GM21717 (cell line): ENCODE measurements around the gene DCDC2C.
"Not testable (repeated sequence)": the region's sequence is repeated elsewhere in the genome, so short reads cannot be mapped to it uniquely, and the experiment has no call there.

Experiments
- ATAC-seq: cut with Tn5 transposase; IDR thresholded peaks from one replicate; pipeline ENCODE4 v1.9.1; 2021; ENCODE audit warnings: mild to moderate bottlenecking, moderate library complexity; ENCODE audit not compliant: unreplicated experiment

The DCDC2C gene

DNA sequence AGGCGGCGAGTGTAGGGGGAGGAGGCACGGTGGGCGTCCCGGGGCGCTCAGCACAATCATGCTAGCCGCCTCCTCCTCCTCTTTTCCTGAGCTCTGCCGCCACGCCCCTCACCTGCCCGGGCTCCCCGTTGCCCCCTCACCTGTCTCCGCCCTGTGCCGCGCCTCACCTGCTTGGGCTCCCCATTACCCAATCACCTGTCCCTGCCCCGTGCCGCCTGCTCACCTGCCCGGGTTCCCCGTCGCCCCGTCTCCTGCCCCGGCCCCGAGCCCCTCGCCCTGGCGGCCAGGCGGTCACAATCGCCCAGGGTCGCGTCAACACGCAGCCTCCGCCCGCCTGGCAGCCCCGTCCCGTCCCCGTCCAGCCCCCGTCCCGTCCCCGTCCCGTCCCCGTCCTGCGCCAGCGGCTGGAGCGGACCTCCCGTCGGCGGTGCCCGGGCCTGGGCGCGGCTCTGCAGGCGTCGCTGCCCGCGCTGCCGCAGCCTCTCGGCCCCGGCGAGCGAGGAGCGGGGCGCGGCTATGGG is at the start of gene DCDC2C:
DCDC2C (plus strand) TSS at position 340 of the 521 bp plus-strand sequence; CDS start at position 517, 177 bp downstream.
- no peak for ATAC-seq

DNA sequence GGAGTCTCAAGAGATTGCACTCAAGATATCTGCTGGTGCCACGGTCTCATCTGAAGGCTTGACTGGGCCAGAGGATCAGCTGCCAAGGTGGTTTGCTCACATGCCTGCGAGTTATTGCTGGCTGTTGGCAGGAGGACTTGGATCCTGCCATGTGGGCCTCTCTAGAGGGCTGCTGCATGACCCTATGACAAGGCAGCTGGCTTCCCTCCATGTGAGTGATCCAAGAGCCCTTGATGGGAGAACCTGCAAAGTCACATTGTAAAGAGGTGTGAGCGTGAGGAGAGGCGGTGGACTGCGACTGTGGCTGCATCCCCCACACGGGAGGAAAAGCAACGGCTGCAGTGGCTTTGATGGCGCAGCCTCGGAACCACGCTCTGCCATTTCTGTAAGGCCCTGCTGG is 49.4 kb upstream of the DCDC2C start:
- no peak for ATAC-seq

DNA sequence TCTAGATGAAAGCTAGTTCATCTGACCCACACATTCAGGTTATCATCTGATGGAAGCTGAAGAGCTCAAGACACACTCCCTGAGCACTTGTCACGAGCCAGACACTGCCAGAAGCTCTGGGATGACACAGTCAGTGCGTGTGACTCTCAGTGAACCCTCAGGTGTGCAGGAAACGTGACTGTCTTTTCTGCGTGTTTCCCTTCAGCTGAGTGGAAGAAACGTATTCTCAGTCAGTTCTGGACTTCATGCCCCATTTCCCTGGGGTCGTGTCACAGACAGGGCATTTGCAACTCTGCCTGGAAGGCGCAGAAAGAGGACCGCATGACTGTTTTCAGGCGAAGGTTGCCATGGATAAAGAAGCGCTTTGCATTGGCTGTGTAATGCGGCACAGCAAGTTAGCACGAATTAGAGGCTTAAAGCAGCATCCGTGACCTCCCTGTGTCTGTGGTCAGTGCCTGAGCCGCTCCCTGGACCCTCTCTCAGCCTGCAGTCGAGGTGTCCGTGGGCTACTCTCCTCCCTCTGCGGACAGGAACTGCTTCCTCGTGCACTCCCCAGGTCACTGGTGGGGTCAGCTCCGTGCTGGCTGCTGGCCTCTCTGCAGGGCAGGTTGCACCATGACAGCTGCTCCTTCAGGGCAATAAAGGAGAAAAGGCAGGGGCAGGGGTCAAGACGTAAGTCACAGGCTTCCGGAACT is 48.7 kb upstream of the DCDC2C start:
- ATAC-seq = no peak

DNA sequence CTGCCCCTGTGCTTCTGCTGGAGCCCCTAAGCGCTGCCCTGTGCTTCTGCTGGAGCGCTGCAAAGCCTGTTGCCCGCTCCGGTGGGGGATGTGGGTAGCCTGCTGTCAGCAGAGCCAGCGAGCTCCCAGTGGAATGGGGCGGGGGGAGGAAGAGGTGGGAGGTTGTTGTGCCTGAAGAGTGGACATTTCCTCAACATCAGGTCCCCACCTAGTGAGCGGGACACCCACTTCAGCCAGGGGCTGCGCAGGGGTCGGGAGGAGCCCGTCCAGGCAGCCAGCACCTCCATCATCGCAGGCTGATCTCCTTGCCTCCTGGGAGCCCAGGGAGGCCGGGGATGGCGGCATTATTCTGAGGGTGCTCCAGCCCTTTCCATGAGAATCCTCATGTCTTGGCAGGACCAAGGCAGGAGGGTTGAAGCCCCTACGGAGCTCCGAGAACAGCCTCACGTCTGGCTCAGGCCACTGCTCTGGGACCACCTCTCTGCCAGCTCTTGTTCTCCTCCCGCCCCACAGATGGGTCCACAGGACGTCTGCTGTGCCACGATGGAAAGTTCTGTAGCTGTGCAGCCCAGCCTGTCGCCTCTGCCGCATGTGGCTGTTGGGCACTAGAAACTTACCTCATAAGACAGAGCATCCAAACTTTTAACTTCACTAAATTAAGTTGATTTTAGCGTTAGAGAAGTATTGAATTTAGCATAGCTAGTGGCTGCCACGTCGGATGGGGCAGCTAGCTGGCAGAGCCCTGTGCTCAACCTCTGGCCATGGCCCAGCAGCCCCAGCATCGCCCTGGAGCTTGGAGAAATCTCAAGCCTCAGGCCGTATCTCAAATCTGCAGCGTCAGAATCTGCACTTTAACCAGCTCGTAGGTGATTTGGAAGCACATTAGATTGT is 47.3 kb upstream of the DCDC2C start:
- ATAC-seq = no peak

- no peak for ATAC-seq
These were observed 46.3 kb upstream of the DCDC2C start for GRCh38 chr2:3656762-3657721.

- no peak for ATAC-seq
These were observed 45.5 kb upstream of the DCDC2C start, which contains the start of gene ALLC for GRCh38 chr2:3657881-3658280. TSS of gene ALLC (plus strand) at chr2:3658200. CDS start at chr2:3671158, 12,958 bp downstream.

- no peak for ATAC-seq
These were observed 43.6 kb upstream of the DCDC2C start for GRCh38 chr2:3659447-3660432.

- not testable (repeated sequence) for ATAC-seq
These were observed 42.7 kb upstream of the DCDC2C start for GRCh38 chr2:3660640-3661039.

GRCh38 chr2:3661149-3661660 is 42.2 kb upstream of the DCDC2C start:
- no peak for ATAC-seq

DNA sequence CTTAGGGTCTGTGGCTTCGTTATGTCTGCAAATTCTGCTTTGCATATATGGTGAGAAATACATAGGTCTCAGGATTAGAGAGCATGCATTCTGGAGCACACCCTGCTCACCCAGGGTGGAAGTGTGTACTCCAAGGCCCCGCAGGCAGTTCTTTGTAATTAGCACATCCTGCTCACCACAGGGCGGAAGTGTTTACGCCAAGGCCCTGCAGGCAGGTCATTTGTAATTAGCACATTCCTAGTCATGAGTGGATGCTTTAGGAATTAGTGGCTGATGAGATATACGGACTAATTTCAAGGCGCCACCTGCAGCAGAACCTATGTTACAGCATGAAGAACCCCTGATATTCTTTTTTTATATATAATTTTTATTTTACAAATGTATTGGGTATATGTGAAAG is 41.1 kb upstream of the DCDC2C start:
- ATAC-seq = no peak

- ATAC-seq = no peak
These were observed 39.3 kb upstream of the DCDC2C start for GRCh38 chr2:3664118-3664517.

- no peak for ATAC-seq
These were observed 38.5 kb upstream of the DCDC2C start for GRCh38 chr2:3664925-3665324.

GRCh38 chr2:3665886-3666612 is 37.3 kb upstream of the DCDC2C start:
- ATAC-seq = no peak

DNA sequence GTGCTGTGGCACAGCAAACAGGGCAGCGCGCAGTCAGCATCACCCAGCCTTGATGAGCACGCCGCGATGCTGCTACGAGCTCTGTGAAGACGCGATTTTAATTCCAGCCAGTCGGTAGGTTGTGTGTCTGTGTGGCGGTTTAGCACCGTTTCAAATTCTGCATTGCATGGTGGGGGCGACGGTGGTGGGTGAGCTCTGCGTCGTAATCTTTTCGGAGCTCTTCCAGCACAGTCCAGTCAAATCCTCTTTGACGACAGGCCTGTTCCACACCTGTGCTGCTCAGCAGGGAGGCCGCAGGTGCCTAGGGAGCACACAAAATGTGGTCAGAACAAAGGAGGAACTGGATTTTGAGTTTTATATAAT is 36.8 kb upstream of the DCDC2C start:
- no peak for ATAC-seq

- no peak for ATAC-seq
These were observed 36.2 kb upstream of the DCDC2C start for GRCh38 chr2:3667151-3667631.

- ATAC-seq = no peak
These were observed 33.7 kb upstream of the DCDC2C start for GRCh38 chr2:3669656-3670055.

DNA sequence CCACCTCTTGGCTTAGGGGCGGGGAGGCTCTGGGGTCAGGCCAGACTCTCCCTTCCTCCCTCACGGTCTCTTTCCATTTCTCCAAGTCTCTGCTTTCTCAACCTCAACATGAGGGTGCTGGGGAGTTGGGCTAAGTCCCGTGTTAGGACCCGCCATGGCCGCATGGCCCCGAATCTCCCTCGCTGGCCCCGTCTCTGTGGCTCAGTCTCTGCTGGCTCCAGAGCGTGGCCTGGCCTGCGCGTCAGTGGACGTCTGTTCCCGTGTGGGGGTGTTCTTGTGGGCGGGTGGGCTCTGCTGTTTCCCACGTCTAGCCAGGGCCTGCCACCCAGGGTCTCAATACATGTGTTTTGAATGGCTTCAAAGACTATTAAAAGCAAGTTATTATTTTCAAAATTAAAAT is 33.0 kb upstream of the DCDC2C start:
- ATAC-seq = no peak

DNA sequence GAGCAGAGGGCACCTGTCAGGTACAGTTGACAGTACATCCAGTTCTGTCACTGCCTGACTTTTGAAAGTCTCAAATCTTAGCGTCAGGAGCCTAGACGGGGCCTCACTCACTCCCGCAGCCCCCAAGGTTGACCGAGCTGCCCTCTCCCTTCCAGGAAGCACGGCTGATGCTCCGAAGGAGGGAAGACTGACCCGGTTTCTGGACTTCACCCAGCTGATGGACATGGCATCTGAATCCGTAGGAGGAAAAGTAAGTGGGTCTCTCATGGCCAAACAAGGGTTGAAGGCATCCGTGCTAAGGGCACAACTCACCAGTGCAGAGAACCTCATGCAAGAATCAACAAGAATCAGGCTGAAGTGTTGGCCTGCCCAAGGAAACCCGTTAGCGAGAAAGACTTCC is 32.4 kb upstream of the DCDC2C start:
- ATAC-seq = no peak
